ENCODE measurements around the gene CECR2. TPM values are rescaled to one million over a fixed set of nuclear protein-coding genes. Genes with fewer than 3 reads are reported as not detected.

The CECR2 gene
- total and polyA plus RNA-seq, 2 of the 8 experiments (the other 6 are each of a cell fraction or from before 2014, with no cell fraction given) = 18.3 to 123 TPM

- no peaks in the 10 kb centered on the region for H3K79me2 ChIP-seq (ENCODE audit: control insufficient read depth in 1 of 2, insufficient read depth in 2 of 2, low read length in 2 of 2)
- H3K36me3 ChIP-seq (ENCODE audit: control insufficient read depth in 2 of 4, insufficient read depth in 4 of 4, low read length in 3 of 4) = no peaks in the 10 kb centered on the region
- H2AK5ac ChIP-seq (ENCODE audit: low read depth, low read length) = no peak overlapping the region
- no peak overlapping the region for H3K18ac ChIP-seq (ENCODE audit: extremely low read depth, low read length)
- H2BK5ac ChIP-seq (ENCODE audit: low read depth, low read length) = no peak overlapping the region
- CTCF ChIA-PET (ENCODE audit: partially characterized antibody) = interaction anchor here (0.8 to 3.0 kb wide), 4 partner anchors 8 to 395 kb away, joined by 3 to 16 read pairs (median 4); no protein-coding TSS in a partner anchor
- H3K23me2 ChIP-seq (ENCODE audit: low read depth, low read length) = no peaks in the 10 kb centered on the region
- no peak overlapping the region for H3K4ac ChIP-seq (replicated peaks; ENCODE audit: insufficient read length, low read depth, low read length)
- H3K27ac ChIP-seq (ENCODE audit: low read depth, low read length) = no peak overlapping the region
- H2BK20ac ChIP-seq (ENCODE audit: low read length) = no peak overlapping the region
- no peak overlapping the region for H3K23ac ChIP-seq (ENCODE audit: insufficient read length)
- peaks cover 13 to 28% (median 21%) of the 10 kb centered on the region in 4 experiments; a peak in 6 of 7 replicates for H3K4me1 ChIP-seq (replicated peaks in 1 of 4; ENCODE audit: control insufficient read depth in 3 of 4, insufficient read depth in 4 of 4, low read length in 3 of 4)
- H2BK12ac ChIP-seq (ENCODE audit: low read depth, low read length) = no peak overlapping the region
- 88% methylated on average over 10 of the region's 10 CpGs; no CpG with 5 or more reads in 1 of the 2 experiments for WGBS, 2 experiments (ENCODE audit: extremely low coverage in 1 of 2, insufficient coverage in 1 of 2, insufficient read length in 1 of 2, insufficient replicate concordance in 2 of 2, low coverage in 1 of 2, low lambda C conversion rate in 2 of 2, missing lambda C conversion rate in 1 of 2)
- no peak overlapping the region for H4K5ac ChIP-seq (ENCODE audit: insufficient read length, low read depth, low read length)
- no peak overlapping the region for H2AFZ ChIP-seq (ENCODE audit: low read length)
- no peak for FAIRE-seq
- H3K9me3 ChIP-seq (ENCODE audit: insufficient read depth in 2 of 2, low read depth in 1 of 2, low read length in 1 of 2) = no peaks in the 10 kb centered on the region
- H2BK120ac ChIP-seq (replicated peaks; ENCODE audit: low read depth, low read length) = no peak overlapping the region
- H4K20me1 ChIP-seq (replicated peaks in 1 of 2; ENCODE audit: control insufficient read depth in 1 of 2, insufficient read depth in 2 of 2, low read length in 2 of 2) = no peaks in the 10 kb centered on the region
- POLR2A ChIA-PET (ENCODE audit: partially characterized antibody) = interaction anchor here (1.2 to 5.3 kb wide), 2 partner anchors 21 to 73 kb away, joined by 3 to 13 read pairs; no protein-coding TSS in a partner anchor
- no peak overlapping the region for H3K9ac ChIP-seq (replicated peaks in 1 of 4; ENCODE audit: extremely low read depth in 1 of 4, low read depth in 3 of 4, low read length in 3 of 4)
- no peak overlapping the region for H4K8ac ChIP-seq (ENCODE audit: extremely low read depth, insufficient read depth, low read length)
- no peaks in the 10 kb centered on the region for H3K27me3 ChIP-seq (replicated peaks in 1 of 4; ENCODE audit: control insufficient read depth in 3 of 4, extremely low read depth in 1 of 4, insufficient read depth in 3 of 4, low read length in 3 of 4)
- H4K91ac ChIP-seq (replicated peaks; ENCODE audit: insufficient read length, low read length) = no peak overlapping the region
- H3K56ac ChIP-seq (replicated peaks; ENCODE audit: insufficient read length, low read depth, low read length) = no peak overlapping the region
- H3K4me3 ChIP-seq (ENCODE audit: extremely low read depth in 1 of 4, insufficient read depth in 2 of 4, low read depth in 3 of 4, low read length in 4 of 4) = no peak overlapping the region
- H3K14ac ChIP-seq (ENCODE audit: insufficient read length) = no peak overlapping the region
- H3K4me2 ChIP-seq (ENCODE audit: insufficient read depth in 1 of 2, low read depth in 2 of 2, low read length in 2 of 2) = no peak overlapping the region
- no peaks in the 10 kb centered on the region for H3K79me1 ChIP-seq (ENCODE audit: low read depth, low read length)
- DNase-seq (ENCODE audit: low read depth in 1 of 2, low spot score in 2 of 2) = no peak
- no peak overlapping the region for H2BK15ac ChIP-seq (ENCODE audit: low read length)
- TF ChIP-seq TAF1 (IDR thresholded peaks at IDR 0.05; ENCODE audit: low read depth, low read length) (no peak), FOSL1 (IDR thresholded peaks at IDR 0.05; ENCODE audit: insufficient read depth, low read depth, low read length) (no peak), HDAC2 (IDR thresholded peaks at IDR 0.05; ENCODE audit: borderline replicate concordance in 1 of 2, low read depth in 2 of 2, low read length in 2 of 2) (no peak), TEAD4 (IDR thresholded peaks at IDR 0.05; ENCODE audit: low read depth, low read length) (no peak), CBX5 (IDR thresholded peaks at IDR 0.05; ENCODE audit: low read depth, low read length) (no peak), SAP30 (IDR thresholded peaks at IDR 0.05; ENCODE audit: insufficient read depth, insufficient replicate concordance, low read length) (no peak), RAD21 (IDR thresholded peaks at IDR 0.05 in 1 of 2, conservative IDR thresholded peaks at IDR 0.05 in 1 of 2; ENCODE audit: low read depth in 2 of 2, low read length in 2 of 2) (no peak), TCF12 (IDR thresholded peaks at IDR 0.05; ENCODE audit: low read depth, low read length) (no peak), SIRT6 (IDR thresholded peaks at IDR 0.05; ENCODE audit: low read length) (no peak), MAFK (IDR thresholded peaks at IDR 0.05; ENCODE audit: low read depth, low read length) (no peak), RNF2 (IDR thresholded peaks at IDR 0.05; ENCODE audit: borderline replicate concordance, low read depth, low read length, missing control alignments, poor library complexity, severe bottlenecking) (no peak), POU5F1 (IDR thresholded peaks at IDR 0.05; ENCODE audit: low read depth, low read length) (no peak)
Observed at GRCh38 chr22:17566776-17567175, 197.5 kb downstream of the CECR2 start.
